Transverse colon (tissue), 4 donors: Measurements from ENCODE around the gene MTNR1A.

Experiments used
- CTCF ChIP-seq, 5 experiments: fragments of 200-600 bp in 3 of 5; fragments of 450-650 bp in 2 of 5; sonication (generic) in 3 of 5; IDR thresholded peaks; 1 replicate in 2 of 5; 2 replicates in 3 of 5; pipeline ENCODE4 v1.5.1; 2016 to 2017; ENCODE audit warnings: antibody characterized with exemption in 5 of 5, inconsistent platforms in 3 of 5, mild to moderate bottlenecking in 2 of 5, moderate library complexity in 1 of 5
- EP300 ChIP-seq: sonication (generic); formaldehyde crosslinking; IDR thresholded peaks from one replicate; pipeline ENCODE4 v1.6.1; 2017; ENCODE audit warnings: antibody characterized with exemption, low read depth
- POLR2A ChIP-seq: fragments of 450-650 bp; IDR thresholded peaks from one replicate; pipeline ENCODE4 v1.6.1; 2016; ENCODE audit warnings: antibody characterized with exemption, mild to moderate bottlenecking, moderate library complexity
- POLR2AphosphoS5 ChIP-seq, 3 donors: sonication (generic); formaldehyde crosslinking; IDR thresholded peaks; one replicate each; pipeline ENCODE4 v1.6.1; 2016; ENCODE audit warnings: antibody characterized with exemption in 3 of 3

GRCh38 chr4:186602978-186603377, 47.6 kb upstream of the MTNR1A start:
- TF ChIP-seq POLR2AphosphoS5 (IDR thresholded peaks at IDR 0.05) (no peak), CTCF (IDR thresholded peaks at IDR 0.05) (no peak), POLR2A (no peak), EP300 (no peak)
